ENCODE results near the gene SHISA2. TPM values are rescaled to one million over a fixed set of nuclear protein-coding genes. Genes with fewer than 3 reads are reported as not detected.

The SHISA2 gene
- total and polyA plus RNA-seq, 2 experiments from 2014 or later = 0.32 to 0.43 TPM

DNA sequence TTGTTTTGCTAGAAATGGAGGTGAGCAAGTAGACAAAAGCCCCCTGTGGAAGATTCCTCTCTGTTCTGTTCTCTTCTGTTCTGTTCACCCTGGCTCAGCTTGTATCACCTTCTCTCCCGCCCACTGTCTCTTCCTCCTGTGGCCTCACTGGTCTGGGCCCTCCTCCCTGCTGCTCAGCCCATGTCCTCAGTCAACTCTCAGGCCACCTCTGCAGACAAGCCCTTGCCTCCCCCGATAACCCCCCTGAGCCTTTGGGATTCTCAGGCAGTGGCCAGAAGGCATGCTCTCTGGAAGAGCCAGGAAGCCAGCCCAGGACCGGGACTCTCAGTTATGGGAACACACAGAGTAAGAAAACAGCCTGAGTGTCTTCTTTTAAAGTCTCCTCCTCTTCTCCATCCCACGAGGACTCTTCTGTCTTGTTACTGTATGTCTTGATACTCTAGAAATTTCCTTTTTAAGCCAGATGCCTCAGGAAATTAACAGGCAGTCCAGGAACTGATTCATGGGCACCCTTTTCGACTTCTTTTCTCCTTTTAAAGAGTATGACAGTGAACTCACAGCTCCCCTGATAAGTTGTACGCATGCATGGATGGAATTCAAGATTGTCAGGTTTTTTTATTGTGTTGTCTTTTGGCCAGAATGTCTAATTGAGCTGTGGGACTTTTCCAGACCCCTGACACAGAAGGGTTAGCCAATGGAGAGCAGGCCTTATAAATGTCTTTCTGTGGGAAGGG, 33.7 kb downstream of the SHISA2 start:
- Histone ChIP-seq H3F3A (ENCODE audit: insufficient read depth) (peaks cover 37% of the 10 kb centered on the region), H3K27ac (no peak overlapping the region), H2AFZ (peak overlapping the region; percentile 28; the same call in 1 of the 2 replicates), H3K36me3 (ENCODE audit: low read depth) (no peaks in the 10 kb centered on the region), H3K9me3 (ENCODE audit: low read depth) (no peaks in the 10 kb centered on the region), H3K9me2 (ENCODE audit: insufficient read depth) (no peaks in the 10 kb centered on the region), H4K20me1 (ENCODE audit: insufficient read depth) (no peaks in the 10 kb centered on the region), H3K79me2 (ENCODE audit: insufficient read depth) (no peaks in the 10 kb centered on the region), H3K4me3 (no peak overlapping the region), H3K9ac (no peak overlapping the region), H3K27me3 (replicated peaks; ENCODE audit: insufficient read depth) (peaks cover 3% of the 10 kb centered on the region; the same call in 1 of the 2 replicates), H3K4me2 (ENCODE audit: unreplicated experiment) (no peak overlapping the region), H3K4me1 (ENCODE audit: insufficient read depth) (peaks cover 45% of the 10 kb centered on the region)
- in situ Hi-C loops (cut with MboI) = no loop called here
- 44 to 55% methylated on average over 6 of the region's 6 CpGs for WGBS, 2 experiments (ENCODE audit: low coverage in 1 of 2, low lambda C conversion rate in 2 of 2, missing lambda C conversion rate in 2 of 2)
- TF ChIP-seq EZH2phosphoT487 (IDR thresholded peaks at IDR 0.05; ENCODE audit: insufficient read depth, low read depth) = no peak
- TF ChIP-seq EZH2 (IDR thresholded peaks at IDR 0.05; ENCODE audit: insufficient read depth, poor library complexity, severe bottlenecking) = no peak
- peak; percentile 26 for DNase-seq

DNA sequence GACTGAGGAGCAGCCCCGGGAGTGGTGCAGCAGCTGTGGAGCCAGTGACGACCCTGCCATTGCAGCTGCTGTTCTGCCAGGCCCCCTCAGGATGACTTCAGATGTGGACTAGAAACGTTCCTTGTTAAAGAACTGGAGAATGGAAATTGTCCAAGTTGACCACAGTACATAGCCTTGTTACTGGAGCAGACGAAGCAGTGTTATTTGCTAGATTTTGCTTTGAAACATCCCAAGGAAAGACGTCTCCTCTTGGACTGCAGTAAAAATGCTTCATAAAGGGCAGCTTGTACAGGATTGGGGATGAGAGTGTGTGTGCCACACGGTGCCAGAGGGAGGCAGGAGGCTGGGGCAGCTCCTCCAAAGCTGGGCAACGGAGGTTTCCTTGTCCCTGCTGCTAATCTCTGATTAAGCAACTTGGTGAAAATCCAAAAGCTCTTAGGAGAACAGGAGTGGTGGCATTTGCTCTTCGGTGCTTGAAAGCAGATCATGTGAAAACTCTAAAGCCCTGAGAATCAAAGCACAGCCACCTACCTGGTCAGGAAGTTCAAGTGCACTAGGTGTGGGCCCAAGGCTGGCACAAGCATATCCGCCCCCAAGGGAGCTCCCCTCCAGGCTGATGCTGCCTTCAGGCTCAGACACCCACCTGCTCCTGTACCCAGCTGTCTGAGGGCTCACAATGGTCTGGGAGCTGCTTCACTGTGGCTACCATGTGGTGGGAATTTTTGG, 34.5 kb downstream of the SHISA2 start:
- Histone ChIP-seq H3F3A (ENCODE audit: insufficient read depth) (peaks cover 34% of the 10 kb centered on the region), H4K20me1 (ENCODE audit: insufficient read depth) (no peaks in the 10 kb centered on the region), H3K79me2 (ENCODE audit: insufficient read depth) (no peaks in the 10 kb centered on the region), H3K36me3 (ENCODE audit: low read depth) (no peaks in the 10 kb centered on the region), H3K4me1 (ENCODE audit: insufficient read depth) (peaks cover 39% of the 10 kb centered on the region), H3K27ac (no peak overlapping the region), H3K9ac (no peak overlapping the region), H3K9me2 (ENCODE audit: insufficient read depth) (no peaks in the 10 kb centered on the region), H3K9me3 (ENCODE audit: low read depth) (no peaks in the 10 kb centered on the region), H3K4me3 (no peak overlapping the region), H3K4me2 (ENCODE audit: unreplicated experiment) (no peak overlapping the region), H2AFZ (no peak overlapping the region), H3K27me3 (replicated peaks; ENCODE audit: insufficient read depth) (peaks cover 3% of the 10 kb centered on the region; the same call in 1 of the 2 replicates)
- in situ Hi-C loops (cut with MboI) = no loop called here
- peak; percentile 19 for DNase-seq
- WGBS, 2 experiments (ENCODE audit: low coverage in 1 of 2, low lambda C conversion rate in 2 of 2, missing lambda C conversion rate in 2 of 2) = 41% methylated on average over 9 of the region's 9 CpGs
- TF ChIP-seq EZH2phosphoT487 (IDR thresholded peaks at IDR 0.05; ENCODE audit: insufficient read depth, low read depth) = no peak
- no peak for TF ChIP-seq EZH2 (IDR thresholded peaks at IDR 0.05; ENCODE audit: insufficient read depth, poor library complexity, severe bottlenecking)

DNA sequence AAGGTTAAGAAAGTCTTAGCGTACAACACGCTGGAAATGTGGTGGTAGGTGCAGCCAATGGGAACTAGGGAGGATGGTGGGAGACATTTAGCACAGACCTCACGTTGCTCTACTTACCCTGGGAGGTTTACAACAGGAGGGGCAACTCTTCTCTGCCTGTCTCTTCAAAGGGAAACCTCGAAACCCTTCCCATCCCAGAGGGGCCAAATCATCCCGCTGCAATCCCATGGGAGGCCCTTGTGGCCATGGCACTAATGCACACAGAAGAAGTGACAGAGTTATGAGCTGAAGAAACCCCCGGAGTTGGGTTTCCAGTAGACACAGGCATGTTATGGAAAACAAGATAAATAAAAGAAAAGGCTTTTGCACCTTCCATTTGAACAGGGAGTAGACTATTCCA, 35.6 kb downstream of the SHISA2 start:
- peaks cover 31% of the 10 kb centered on the region for H3K4me1 ChIP-seq (ENCODE audit: insufficient read depth)
- no peak overlapping the region for H3K27ac ChIP-seq
- H2AFZ ChIP-seq = no peak overlapping the region
- 65 to 72% methylated on average over 6 of the region's 6 CpGs for WGBS, 2 experiments (ENCODE audit: low coverage in 1 of 2, low lambda C conversion rate in 2 of 2, missing lambda C conversion rate in 2 of 2)
- no peaks in the 10 kb centered on the region for H4K20me1 ChIP-seq (ENCODE audit: insufficient read depth)
- H3K9ac ChIP-seq = no peak overlapping the region
- in situ Hi-C loops (cut with MboI) = no loop called here
- no peak overlapping the region for H3K4me3 ChIP-seq
- no peak for TF ChIP-seq EZH2 (IDR thresholded peaks at IDR 0.05; ENCODE audit: insufficient read depth, poor library complexity, severe bottlenecking)
- TF ChIP-seq EZH2phosphoT487 (IDR thresholded peaks at IDR 0.05; ENCODE audit: insufficient read depth, low read depth) = no peak
- H3K36me3 ChIP-seq (ENCODE audit: low read depth) = no peaks in the 10 kb centered on the region
- DNase-seq = no peak
- peaks cover 3% of the 10 kb centered on the region; the same call in 1 of the 2 replicates for H3K27me3 ChIP-seq (replicated peaks; ENCODE audit: insufficient read depth)
- H3F3A ChIP-seq (ENCODE audit: insufficient read depth) = peaks cover 24% of the 10 kb centered on the region
- H3K9me3 ChIP-seq (ENCODE audit: low read depth) = no peaks in the 10 kb centered on the region
- no peaks in the 10 kb centered on the region for H3K79me2 ChIP-seq (ENCODE audit: insufficient read depth)
- no peaks in the 10 kb centered on the region for H3K9me2 ChIP-seq (ENCODE audit: insufficient read depth)
- H3K4me2 ChIP-seq (ENCODE audit: unreplicated experiment) = no peak overlapping the region

DNA sequence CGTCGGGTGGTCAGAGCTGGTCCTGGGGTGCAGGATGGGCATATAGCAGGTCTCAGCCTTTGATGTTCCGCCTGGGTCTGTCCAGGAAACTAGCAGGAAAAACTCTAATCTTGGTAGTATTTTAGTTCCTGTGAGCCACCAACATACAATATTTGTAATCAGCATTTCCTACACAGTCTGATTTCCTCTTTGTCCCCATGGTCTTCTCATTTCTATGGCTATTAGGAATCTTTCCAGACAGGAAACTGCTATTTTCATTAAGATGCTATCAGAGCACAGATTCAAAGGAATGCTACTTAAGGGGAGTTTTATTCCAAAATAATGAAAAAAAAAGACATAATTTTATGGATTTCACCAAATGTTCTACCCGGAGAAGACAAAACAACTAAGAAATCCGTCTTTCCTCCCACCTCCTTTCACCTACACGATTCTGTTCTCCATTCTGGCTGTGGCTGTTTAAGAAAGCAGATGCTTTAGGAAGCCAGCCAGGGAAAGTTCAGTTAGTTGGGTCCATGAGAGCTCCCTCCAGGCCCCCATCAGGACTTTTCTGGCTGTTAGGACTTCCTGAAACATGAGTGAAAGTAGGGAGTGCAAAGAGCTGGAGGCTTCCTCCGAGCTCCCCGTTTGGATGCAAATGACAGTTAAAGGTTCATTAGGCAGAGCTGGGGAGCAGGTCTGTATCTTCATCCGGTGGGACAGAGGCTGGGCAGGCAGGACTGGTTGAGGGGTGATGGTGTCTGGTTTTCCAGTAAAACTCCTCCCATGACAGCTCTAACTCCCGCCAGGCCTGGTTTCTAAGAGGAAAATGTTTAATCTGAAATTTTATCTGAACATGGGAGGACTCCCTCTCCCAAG, 36.3 kb downstream of the SHISA2 start:
- Histone ChIP-seq H4K20me1 (ENCODE audit: insufficient read depth) (no peaks in the 10 kb centered on the region), H3K9ac (no peak overlapping the region), H3K4me2 (ENCODE audit: unreplicated experiment) (no peak overlapping the region), H3F3A (ENCODE audit: insufficient read depth) (peaks cover 17% of the 10 kb centered on the region), H3K27me3 (replicated peaks; ENCODE audit: insufficient read depth) (peaks cover 3% of the 10 kb centered on the region; the same call in 1 of the 2 replicates), H3K79me2 (ENCODE audit: insufficient read depth) (no peaks in the 10 kb centered on the region), H2AFZ (no peak overlapping the region), H3K9me2 (ENCODE audit: insufficient read depth) (no peaks in the 10 kb centered on the region), H3K27ac (no peak overlapping the region), H3K4me3 (no peak overlapping the region), H3K9me3 (ENCODE audit: low read depth) (no peaks in the 10 kb centered on the region), H3K4me1 (ENCODE audit: insufficient read depth) (peaks cover 27% of the 10 kb centered on the region), H3K36me3 (ENCODE audit: low read depth) (no peaks in the 10 kb centered on the region)
- in situ Hi-C loops (cut with MboI) = no loop called here
- DNase-seq = no peak
- 57 to 61% methylated on average over 10 of the region's 10 CpGs for WGBS, 2 experiments (ENCODE audit: low coverage in 1 of 2, low lambda C conversion rate in 2 of 2, missing lambda C conversion rate in 2 of 2)
- no peak for TF ChIP-seq EZH2 (IDR thresholded peaks at IDR 0.05; ENCODE audit: insufficient read depth, poor library complexity, severe bottlenecking)
- no peak for TF ChIP-seq EZH2phosphoT487 (IDR thresholded peaks at IDR 0.05; ENCODE audit: insufficient read depth, low read depth)
